Activated naive CD4-positive, alpha-beta T cell treated with anti-CD3 and anti-CD28 coated beads for 36 hours (primary cell): Measurements from ENCODE around the gene FARP1. TPM values are rescaled to one million over a fixed set of nuclear protein-coding genes. Genes with fewer than 3 reads are reported as not detected.

ENCODE experiments used
- CTCF ChIA-PET: fragments of 350-600 bp; sonication (Branson Sonifier 250); formaldehyde crosslinking; loops from one replicate; lab custom pipeline; 2021; ENCODE audit warnings: antibody characterized with exemption; lab: Charles Lee
- DNase-seq: peaks from one replicate; pipeline ENCODE4 v3.0.0-alpha.2; 2020
- H3K27ac Mint-ChIP-seq: one replicate; pipeline ENCODE4 v1.8.0; 2021; ENCODE audit warnings: mild to moderate bottlenecking, mixed read lengths
- H3K27me3 Mint-ChIP-seq: one replicate; pipeline ENCODE4 v1.8.0; 2021; ENCODE audit warnings: low read depth, mixed read lengths
- H3K36me3 Mint-ChIP-seq: one replicate; pipeline ENCODE4 v1.8.0; 2021; ENCODE audit warnings: low read depth, mixed read lengths
- H3K4me1 Mint-ChIP-seq: one replicate; pipeline ENCODE4 v1.8.0; 2021; ENCODE audit warnings: low read depth, mixed read lengths
- H3K4me3 Mint-ChIP-seq: one replicate; pipeline ENCODE4 v1.8.0; 2021; ENCODE audit warnings: mild to moderate bottlenecking, moderate library complexity, mixed read lengths
- H3K9me3 Mint-ChIP-seq: one replicate; pipeline ENCODE4 v1.8.0; 2021; ENCODE audit warnings: mixed read lengths
- intact Hi-C: fragments of 100-400 bp; cut with micrococcal nuclease; formaldehyde crosslinking; loops from one replicate; pipeline ENCODE4 v1.15.1; 2023
- total RNA-seq, 2 experiments: library from RNA; stranded (reverse); gene quantifications; one replicate each; pipeline ENCODE4 v1.2.3, GENCODE V29; 2021

Gene FARP1
- total RNA-seq, 2 experiments from 2014 or later, result 0.27 to 0.38 TPM

- Mint-ChIP-seq H3K27me3 (peaks cover 19% of the 10 kb centered on the region), H3K9me3 (no peaks in the 10 kb centered on the region), H3K4me1 (no peaks in the 10 kb centered on the region), H3K27ac (no peak overlapping the region), H3K4me3 (no peak overlapping the region), H3K36me3 (no peaks in the 10 kb centered on the region)
- intact Hi-C loops, result no loop called here
- DNase-seq, result no peak
- CTCF ChIA-PET, result interaction anchor here (1.5 kb wide), 1 partner anchor 26 kb away, joined by 3 read pairs; no protein-coding TSS in a partner anchor
Measured at GRCh38 chr13:98171900-98172589, 29.2 kb downstream of the FARP1 start.

DNA sequence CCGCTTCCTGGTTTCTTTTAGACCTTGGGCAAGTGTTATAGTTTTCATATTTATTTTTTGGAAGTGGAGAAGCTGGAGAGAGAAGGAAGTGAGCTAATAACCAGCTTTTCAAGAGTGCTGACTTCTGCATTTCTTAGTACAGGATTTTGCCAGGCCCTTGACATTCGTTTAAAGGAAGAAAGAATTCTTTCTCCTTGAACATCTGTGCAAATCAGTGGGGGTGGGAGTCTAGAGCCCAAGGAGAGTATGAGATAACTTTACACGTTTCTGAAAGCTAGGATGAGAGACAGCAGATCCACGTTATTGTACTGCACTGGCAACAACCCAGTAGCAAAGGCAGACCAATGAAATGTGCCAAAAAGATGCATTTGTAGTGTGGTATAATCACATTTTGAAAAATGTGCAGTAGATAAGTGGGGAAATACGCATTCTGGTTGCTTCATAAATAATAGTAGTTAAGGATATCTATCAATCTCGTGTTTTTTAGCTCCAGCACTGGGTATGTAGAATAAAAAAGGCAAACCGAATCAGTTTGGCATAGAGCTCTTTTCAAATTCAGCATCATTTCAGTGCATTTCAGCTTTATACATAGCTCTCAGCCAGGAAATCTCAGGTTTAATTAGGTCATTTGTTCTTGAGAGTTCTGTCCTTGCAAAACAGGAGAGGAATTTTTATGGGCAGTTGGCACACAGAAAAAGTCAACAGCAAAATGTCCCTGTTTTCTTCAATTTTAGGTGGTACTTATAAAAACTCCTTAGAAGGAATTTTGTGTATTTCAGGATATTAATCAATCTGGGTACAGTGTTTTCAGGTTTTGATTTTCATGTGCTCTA, 29.9 kb downstream of the FARP1 start:
- Mint-ChIP-seq H3K27me3 (peaks cover 19% of the 10 kb centered on the region), H3K4me3 (no peak overlapping the region), H3K27ac (no peak overlapping the region), H3K4me1 (no peaks in the 10 kb centered on the region), H3K9me3 (no peaks in the 10 kb centered on the region), H3K36me3 (no peaks in the 10 kb centered on the region)
- intact Hi-C loops, result no loop called here
- DNase-seq, result no peak
- CTCF ChIA-PET, result interaction anchor here (1.4 to 1.5 kb wide), 2 partner anchors 25 to 481 kb away, joined by 3 read pairs; no protein-coding TSS in a partner anchor

DNA sequence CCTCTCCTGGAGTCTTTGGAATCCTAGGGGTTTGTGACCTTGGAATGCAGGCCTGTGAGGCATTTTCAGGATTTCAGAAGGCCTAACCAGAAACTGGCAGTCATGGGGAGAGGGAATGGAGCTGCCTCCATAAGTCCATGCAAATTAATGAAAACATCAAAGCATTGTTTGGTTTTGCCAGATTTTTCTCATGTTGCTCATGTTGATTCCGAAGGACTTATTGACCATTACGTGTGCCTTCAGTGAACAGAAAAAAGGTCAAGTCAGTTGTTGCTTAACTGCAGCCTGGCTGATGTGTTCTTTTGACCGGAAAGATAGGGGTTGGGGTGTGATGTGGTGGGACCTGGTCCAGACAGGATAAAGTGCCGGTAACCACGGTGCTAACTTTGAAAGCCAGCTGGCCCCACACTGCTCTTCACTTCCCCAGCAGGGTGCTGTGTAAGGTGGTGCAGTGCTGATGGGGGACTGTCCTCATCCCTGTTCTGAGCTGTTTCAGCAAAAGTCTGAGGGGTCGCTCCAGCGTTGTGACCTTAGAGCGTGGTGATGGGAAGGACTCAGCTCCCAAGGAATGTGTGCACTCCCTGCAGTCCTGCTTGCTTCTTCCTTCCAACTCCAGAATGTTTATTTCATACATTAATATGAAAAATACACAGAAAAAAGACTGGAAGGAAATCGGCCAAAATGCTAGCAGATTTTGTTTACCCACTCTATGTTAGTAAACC, 30.7 kb downstream of the FARP1 start:
- Mint-ChIP-seq H3K27ac (no peak overlapping the region), H3K9me3 (no peaks in the 10 kb centered on the region), H3K4me1 (no peaks in the 10 kb centered on the region), H3K4me3 (no peak overlapping the region), H3K36me3 (no peaks in the 10 kb centered on the region), H3K27me3 (peaks cover 19% of the 10 kb centered on the region)
- CTCF ChIA-PET, result interaction anchor here (1.4 to 1.5 kb wide), 2 partner anchors 24 to 480 kb away, joined by 3 read pairs; no protein-coding TSS in a partner anchor
- no peak for DNase-seq
- intact Hi-C loops, result no loop called here

- Mint-ChIP-seq H3K9me3 (no peaks in the 10 kb centered on the region), H3K27ac (no peak overlapping the region), H3K27me3 (peaks cover 19% of the 10 kb centered on the region), H3K36me3 (no peaks in the 10 kb centered on the region), H3K4me1 (no peaks in the 10 kb centered on the region), H3K4me3 (no peak overlapping the region)
- intact Hi-C loops, result no loop called here
- CTCF ChIA-PET, result interaction anchor here (1.4 kb wide), 1 partner anchor 479 kb away, joined by 3 read pairs; no protein-coding TSS in a partner anchor
- no peak for DNase-seq
Measured at GRCh38 chr13:98174307-98174706, 31.4 kb downstream of the FARP1 start.

- H3K9me3 Mint-ChIP-seq, result no peaks in the 10 kb centered on the region
- intact Hi-C loops, result no loop called here
- peaks cover 19% of the 10 kb centered on the region for H3K27me3 Mint-ChIP-seq
- no peak for DNase-seq
- CTCF ChIA-PET, result no interaction called here
- no peaks in the 10 kb centered on the region for H3K36me3 Mint-ChIP-seq
- H3K4me1 Mint-ChIP-seq, result no peaks in the 10 kb centered on the region
- H3K27ac Mint-ChIP-seq, result no peak overlapping the region
- H3K4me3 Mint-ChIP-seq, result no peak overlapping the region
Measured at GRCh38 chr13:98175043-98175442, 32.1 kb downstream of the FARP1 start.

- CTCF ChIA-PET, result no interaction called here
- Mint-ChIP-seq H3K27ac (no peak overlapping the region), H3K9me3 (no peaks in the 10 kb centered on the region), H3K27me3 (peaks cover 18% of the 10 kb centered on the region), H3K36me3 (no peaks in the 10 kb centered on the region), H3K4me3 (no peak overlapping the region), H3K4me1 (no peaks in the 10 kb centered on the region)
- intact Hi-C loops, result no loop called here
- no peak for DNase-seq
Measured at GRCh38 chr13:98175823-98176222, 32.9 kb downstream of the FARP1 start.

DNA sequence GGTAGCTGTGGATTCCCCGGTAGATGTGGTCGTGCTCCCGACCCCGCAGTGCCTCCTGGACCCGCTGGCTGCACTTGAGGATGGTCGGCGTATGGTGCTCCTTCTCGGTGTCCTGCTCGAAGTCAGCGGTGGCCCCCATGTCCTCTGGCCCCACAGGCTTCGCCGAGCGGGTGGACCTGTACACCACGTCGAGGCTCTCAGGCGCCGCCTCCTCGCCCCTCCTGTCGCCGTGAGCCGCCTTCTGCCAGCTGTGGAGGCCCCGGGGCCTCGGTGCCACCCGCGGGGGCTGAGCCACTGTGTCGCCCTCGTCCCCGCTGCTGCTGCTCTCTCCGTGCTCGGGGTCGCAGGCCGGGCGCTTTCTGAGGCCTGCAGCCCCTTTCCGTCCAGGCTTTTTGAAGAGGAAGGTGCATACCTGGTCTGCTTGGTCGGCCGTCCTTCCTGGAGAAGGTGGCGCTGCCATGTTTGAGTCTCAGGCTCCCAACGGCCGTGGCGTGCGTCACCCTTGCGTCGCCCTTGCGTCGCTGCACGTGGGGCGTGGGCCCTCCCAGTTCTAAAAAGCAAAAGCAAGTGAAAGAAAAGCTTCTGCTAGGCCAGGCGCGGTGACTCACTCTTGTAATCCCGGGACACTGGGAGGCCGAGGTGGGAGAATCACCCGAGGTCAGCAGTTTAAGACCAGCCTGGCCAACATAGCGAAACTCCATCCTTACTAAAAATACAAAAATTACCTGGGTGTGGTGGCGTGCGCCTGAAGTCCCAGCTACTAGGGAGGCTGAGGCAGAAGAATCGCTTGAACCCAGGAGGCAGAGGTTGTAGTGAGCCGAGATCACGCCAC, 34.1 kb downstream of the FARP1 start, which contains the start of gene RNF113B:
Gene RNF113B, minus strand, starts transcription at position 493 of the 832 bp plus-strand sequence. Its CDS starts 33 bp downstream, at position 460.
- CTCF ChIA-PET, result no interaction called here

DNA sequence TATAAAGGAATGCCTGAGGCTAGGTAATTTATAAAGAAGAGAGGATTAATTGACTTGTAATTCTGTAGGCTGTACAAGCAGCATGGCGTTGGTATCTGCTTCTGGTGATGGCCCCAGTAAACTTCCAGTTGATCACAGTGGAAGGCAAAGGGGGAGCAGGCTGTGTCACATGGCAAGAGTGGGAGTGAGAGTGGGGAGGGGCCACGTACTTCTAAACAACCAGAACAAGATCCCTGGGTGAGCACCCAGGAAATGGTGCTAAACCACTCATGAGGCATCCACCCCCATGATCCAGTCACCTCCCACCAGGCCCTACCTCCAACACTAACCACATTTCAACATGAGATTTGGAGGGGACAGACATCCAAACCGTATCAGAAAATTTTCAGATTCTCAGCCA, 37.2 kb downstream of the FARP1 start:
- CTCF ChIA-PET, result interaction anchor here (0.7 kb wide), 1 partner anchor 16 kb away, joined by 3 read pairs; no protein-coding TSS in a partner anchor
- H3K27me3 Mint-ChIP-seq, result peaks cover 2% of the 10 kb centered on the region
- DNase-seq, result no peak
- intact Hi-C loops, result no loop called here
- H3K9me3 Mint-ChIP-seq, result no peaks in the 10 kb centered on the region
- no peaks in the 10 kb centered on the region for H3K4me1 Mint-ChIP-seq
- H3K27ac Mint-ChIP-seq, result no peak overlapping the region
- no peaks in the 10 kb centered on the region for H3K36me3 Mint-ChIP-seq
- H3K4me3 Mint-ChIP-seq, result no peak overlapping the region

More for the DNA sequence above, 34.1 kb downstream of the FARP1 start, which contains the start of gene RNF113B:
- H3K9me3 Mint-ChIP-seq, result no peaks in the 10 kb centered on the region
- no peak within 1 kb of the TSS for H3K4me3 Mint-ChIP-seq
- no peaks in the 10 kb centered on the region for H3K36me3 Mint-ChIP-seq
- intact Hi-C loops, result no loop called here
- H3K27ac Mint-ChIP-seq, result no peak within 1 kb of the TSS
- peaks cover 11% of the 10 kb centered on the region for H3K27me3 Mint-ChIP-seq
- no peaks in the 10 kb centered on the region for H3K4me1 Mint-ChIP-seq
- DNase-seq, result no peak

DNA sequence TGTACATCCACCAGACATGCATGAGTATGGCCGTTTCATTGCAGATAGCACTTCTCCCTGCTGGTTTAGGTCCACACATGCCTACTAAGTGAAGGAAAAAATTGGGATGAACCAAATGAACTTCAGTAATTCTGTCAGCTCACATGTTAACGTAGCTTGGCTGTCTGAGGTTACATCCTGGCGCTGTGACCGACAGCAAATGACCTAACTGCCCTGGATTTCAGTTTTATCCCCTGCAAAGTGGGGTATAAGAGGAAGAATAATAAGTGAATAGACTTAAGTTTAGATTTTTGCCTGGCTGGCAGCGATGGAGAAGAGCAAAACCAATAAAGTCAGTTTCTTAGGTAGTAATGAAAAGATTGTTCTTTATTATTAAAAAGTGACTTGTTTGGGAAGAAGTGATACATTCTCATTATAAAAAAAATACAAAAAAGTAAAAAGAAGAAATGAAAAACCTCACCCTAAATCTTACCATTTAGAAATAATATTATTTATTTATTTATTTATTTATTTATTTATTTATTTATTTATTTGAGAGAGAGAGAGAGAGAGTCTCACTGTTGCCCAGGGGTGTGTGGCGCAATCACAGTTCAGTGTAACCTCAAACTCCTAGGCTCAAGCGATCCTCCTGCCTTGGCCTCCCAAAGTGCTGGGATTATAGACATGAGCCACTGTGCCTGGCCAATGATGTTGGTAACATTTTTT, 38.4 kb downstream of the FARP1 start:
- Mint-ChIP-seq H3K9me3 (no peaks in the 10 kb centered on the region), H3K4me3 (no peak overlapping the region), H3K27me3 (peaks cover 4% of the 10 kb centered on the region), H3K4me1 (no peaks in the 10 kb centered on the region), H3K36me3 (no peaks in the 10 kb centered on the region), H3K27ac (no peak overlapping the region)
- DNase-seq, result no peak
- CTCF ChIA-PET, result no interaction called here
- intact Hi-C loops, result no loop called here

- Mint-ChIP-seq H3K27ac (no peak overlapping the region), H3K4me3 (no peak overlapping the region), H3K9me3 (no peaks in the 10 kb centered on the region), H3K4me1 (no peaks in the 10 kb centered on the region), H3K27me3 (peaks cover 5% of the 10 kb centered on the region), H3K36me3 (no peaks in the 10 kb centered on the region)
- DNase-seq, result no peak
- CTCF ChIA-PET, result no interaction called here
- intact Hi-C loops, result no loop called here
Measured at GRCh38 chr13:98182153-98182552, 39.3 kb downstream of the FARP1 start.

- Mint-ChIP-seq H3K4me1 (no peaks in the 10 kb centered on the region), H3K27ac (no peak overlapping the region), H3K4me3 (no peak overlapping the region), H3K36me3 (no peaks in the 10 kb centered on the region), H3K9me3 (no peaks in the 10 kb centered on the region), H3K27me3 (peaks cover 5% of the 10 kb centered on the region)
- CTCF ChIA-PET, result no interaction called here
- intact Hi-C loops, result no loop called here
- DNase-seq, result no peak
Measured at GRCh38 chr13:98182589-98182988, 39.7 kb downstream of the FARP1 start.
